ENCODE measurements around the gene BLOC1S1.

BLOC1S1 gene

GRCh38 chr12:55728186-55728938, 12.5 kb downstream of the BLOC1S1 start:
- no peak overlapping the region for H2BK12ac ChIP-seq (ENCODE audit: low read length)
- H3K4me3 ChIP-seq (ENCODE audit: low read length in 2 of 2), result peak overlapping the region; percentile 59 to 92
- no peak overlapping the region for H4K8ac ChIP-seq (ENCODE audit: low read depth, low read length)
- peak overlapping the region; percentile 89 for H3K27ac ChIP-seq (replicated peaks; ENCODE audit: low read length)
- H4K91ac ChIP-seq (ENCODE audit: low read depth, low read length, poor library complexity), result no peak overlapping the region
- H3K23ac ChIP-seq (ENCODE audit: low read depth, low read length, poor library complexity), result peak overlapping the region; percentile 29
- peaks cover 27 to 40% of the 10 kb centered on the region in 2 donors for H3K36me3 ChIP-seq (replicated peaks in 1 of 2; ENCODE audit: control insufficient read depth in 2 of 2, insufficient read depth in 2 of 2, low read length in 2 of 2)
- H2BK120ac ChIP-seq (ENCODE audit: low read depth, low read length), result peak overlapping the region; percentile 61
- peak overlapping the region; percentile 94 for H3K18ac ChIP-seq (ENCODE audit: low read length)
- no peak overlapping the region for H3K14ac ChIP-seq (ENCODE audit: low read length)
- peak overlapping the region; percentile 95 for H2AK5ac ChIP-seq (ENCODE audit: low read depth, low read length)
- H3K9ac ChIP-seq (ENCODE audit: low read depth, low read length, poor library complexity), result peak overlapping the region; percentile 94
- peak overlapping the region; percentile 92 for H2AFZ ChIP-seq (ENCODE audit: low read length)
- no peak overlapping the region for H3K4ac ChIP-seq (ENCODE audit: low read length)
- WGBS, 2 donors (ENCODE audit: extremely low coverage in 2 of 2, insufficient read length in 2 of 2, insufficient replicate concordance in 1 of 2), result no CpG with 5 or more reads among the region's 61 CpGs
- peaks cover 0 to 1% of the 10 kb centered on the region in 2 donors for H3K9me3 ChIP-seq (replicated peaks in 1 of 2; ENCODE audit: control insufficient read depth in 2 of 2, insufficient read depth in 1 of 2, low read depth in 1 of 2, low read length in 2 of 2)
- DNase-seq (ENCODE audit: low spot score), result no peak
- H3K79me1 ChIP-seq (ENCODE audit: low read depth, low read length), result peaks cover 18% of the 10 kb centered on the region
- no peaks in the 10 kb centered on the region for H3K27me3 ChIP-seq (ENCODE audit: control insufficient read depth in 3 of 3, insufficient read depth in 3 of 3, low read depth in 1 of 3, low read length in 3 of 3)
- H3K4me1 ChIP-seq (ENCODE audit: control insufficient read depth in 2 of 2, insufficient read depth in 1 of 2, low read depth in 1 of 2, low read length in 2 of 2), result peaks cover 14 to 18% of the 10 kb centered on the region in 2 donors
- peak overlapping the region; percentile 92 for H3K4me2 ChIP-seq (ENCODE audit: insufficient read depth, low read length, poor library complexity, severe bottlenecking)
- H2BK15ac ChIP-seq (ENCODE audit: low read length), result peak overlapping the region; percentile 32
- H2BK5ac ChIP-seq (ENCODE audit: low read length), result peak overlapping the region; percentile 69

GRCh38 chr12:55728939-55729818, 13.3 kb downstream of the BLOC1S1 start, which contains the start of gene CD63:
CD63 (minus strand) TSS chr12:55729009; CDS start chr12:55728341, 668 bp downstream.
- Histone ChIP-seq H3K79me1 (ENCODE audit: low read depth, low read length) (peaks cover 15% of the 10 kb centered on the region), H3K27me3 (ENCODE audit: control insufficient read depth in 3 of 3, insufficient read depth in 3 of 3, low read depth in 1 of 3, low read length in 3 of 3) (no peaks in the 10 kb centered on the region), H3K9me3 (replicated peaks in 1 of 2; ENCODE audit: control insufficient read depth in 2 of 2, insufficient read depth in 1 of 2, low read depth in 1 of 2, low read length in 2 of 2) (peaks cover 0 to 1% of the 10 kb centered on the region in 2 donors), H2AK5ac (ENCODE audit: low read depth, low read length) (peak within 1 kb of the TSS; percentile 95), H3K36me3 (replicated peaks in 1 of 2; ENCODE audit: control insufficient read depth in 2 of 2, insufficient read depth in 2 of 2, low read length in 2 of 2) (peaks cover 22 to 31% of the 10 kb centered on the region in 2 donors), H3K23ac (ENCODE audit: low read depth, low read length, poor library complexity) (peak within 1 kb of the TSS; percentile 29), H3K4me1 (ENCODE audit: control insufficient read depth in 2 of 2, insufficient read depth in 1 of 2, low read depth in 1 of 2, low read length in 2 of 2) (peaks cover 14 to 18% of the 10 kb centered on the region in 2 donors), H3K9ac (ENCODE audit: low read depth, low read length, poor library complexity) (peak within 1 kb of the TSS; percentile 94), H3K18ac (ENCODE audit: low read length) (peak within 1 kb of the TSS; percentile 95), H2BK12ac (ENCODE audit: low read length) (no peak within 1 kb of the TSS), H4K91ac (ENCODE audit: low read depth, low read length, poor library complexity) (no peak within 1 kb of the TSS), H2BK5ac (ENCODE audit: low read length) (peak within 1 kb of the TSS; percentile 69), H3K4me2 (ENCODE audit: insufficient read depth, low read length, poor library complexity, severe bottlenecking) (peak within 1 kb of the TSS; percentile 92), H2BK15ac (ENCODE audit: low read length) (peak within 1 kb of the TSS; percentile 34), H2AFZ (ENCODE audit: low read length) (peak within 1 kb of the TSS; percentile 92), H3K14ac (ENCODE audit: low read length) (no peak within 1 kb of the TSS), H2BK120ac (ENCODE audit: low read depth, low read length) (peak within 1 kb of the TSS; percentile 61), H3K4me3 (ENCODE audit: low read length in 2 of 2) (peak within 1 kb of the TSS; percentile 59 to 92), H3K27ac (replicated peaks; ENCODE audit: low read length) (peak within 1 kb of the TSS; percentile 91), H4K8ac (ENCODE audit: low read depth, low read length) (no peak within 1 kb of the TSS), H3K4ac (ENCODE audit: low read length) (no peak within 1 kb of the TSS)
- no CpG with 5 or more reads among the region's 61 CpGs for WGBS, 2 donors (ENCODE audit: extremely low coverage in 2 of 2, insufficient read length in 2 of 2, insufficient replicate concordance in 1 of 2)
- DNase-seq (ENCODE audit: low spot score), result peak; percentile 82

- no peak for DNase-seq (ENCODE audit: low spot score)
- Histone ChIP-seq H3K4me3 (ENCODE audit: low read length in 2 of 2) (peak overlapping the region; percentile 59 to 92), H2AFZ (ENCODE audit: low read length) (peak overlapping the region; percentile 92), H2BK120ac (ENCODE audit: low read depth, low read length) (no peak overlapping the region), H2BK15ac (ENCODE audit: low read length) (peak overlapping the region; percentile 34), H3K18ac (ENCODE audit: low read length) (peak overlapping the region; percentile 58), H2BK12ac (ENCODE audit: low read length) (no peak overlapping the region), H3K36me3 (replicated peaks in 1 of 2; ENCODE audit: control insufficient read depth in 2 of 2, insufficient read depth in 2 of 2, low read length in 2 of 2) (peaks cover 16 to 22% of the 10 kb centered on the region in 2 donors), H3K79me1 (ENCODE audit: low read depth, low read length) (peaks cover 14% of the 10 kb centered on the region), H3K4me2 (ENCODE audit: insufficient read depth, low read length, poor library complexity, severe bottlenecking) (peak overlapping the region; percentile 92), H4K91ac (ENCODE audit: low read depth, low read length, poor library complexity) (no peak overlapping the region), H2BK5ac (ENCODE audit: low read length) (peak overlapping the region; percentile 69), H3K9ac (ENCODE audit: low read depth, low read length, poor library complexity) (peak overlapping the region; percentile 87), H3K4me1 (ENCODE audit: control insufficient read depth in 2 of 2, insufficient read depth in 1 of 2, low read depth in 1 of 2, low read length in 2 of 2) (peaks cover 14 to 18% of the 10 kb centered on the region in 2 donors), H2AK5ac (ENCODE audit: low read depth, low read length) (peak overlapping the region; percentile 9), H3K23ac (ENCODE audit: low read depth, low read length, poor library complexity) (no peak overlapping the region), H3K9me3 (replicated peaks in 1 of 2; ENCODE audit: control insufficient read depth in 2 of 2, insufficient read depth in 1 of 2, low read depth in 1 of 2, low read length in 2 of 2) (peaks cover 0 to 1% of the 10 kb centered on the region in 2 donors), H3K14ac (ENCODE audit: low read length) (no peak overlapping the region), H3K27ac (replicated peaks; ENCODE audit: low read length) (peak overlapping the region; percentile 91), H4K8ac (ENCODE audit: low read depth, low read length) (no peak overlapping the region), H3K27me3 (ENCODE audit: control insufficient read depth in 3 of 3, insufficient read depth in 3 of 3, low read depth in 1 of 3, low read length in 3 of 3) (no peaks in the 10 kb centered on the region), H3K4ac (ENCODE audit: low read length) (no peak overlapping the region)
- WGBS, 2 donors (ENCODE audit: extremely low coverage in 2 of 2, insufficient read length in 2 of 2, insufficient replicate concordance in 1 of 2), result no CpG with 5 or more reads among the region's 19 CpGs
Measured at GRCh38 chr12:55729819-55730818, 14.3 kb downstream of the BLOC1S1 start.
